OCI-LY7 (cell line): Measurements from ENCODE around the gene KCNIP4. TPM values are rescaled to one million over a fixed set of nuclear protein-coding genes. Genes with fewer than 3 reads are reported as not detected.

Experiments used
- BruUV-seq: library from RNA; stranded (reverse); fragments of 400-500 nt; replicated peaks from 2 replicates; lab custom pipeline; 2021; lab: Mats Ljungman, UMichigan
- CTCF ChIA-PET: fragments of 300-600 bp; sonication (Branson Sonifier 250); formaldehyde crosslinking; loops from one replicate; lab custom pipeline; 2022; ENCODE audit warnings: antibody characterized with exemption; ENCODE audit not compliant: unreplicated experiment; lab: Charles Lee
- POLR2A ChIA-PET: fragments of 300-600 bp; sonication (Branson Sonifier 250); formaldehyde crosslinking; loops from one replicate; lab custom pipeline; 2022; ENCODE audit warnings: antibody characterized with exemption; lab: Charles Lee
- DNase-seq: peaks from one replicate; pipeline ENCODE4 v3.0.0-alpha.2; 2015; ENCODE audit warnings: low spot score
- H2AFZ ChIP-seq: fragments of 200-600 bp; sonication (generic), shearing (Covaris generic); 2 replicates; pipeline ENCODE4 v1.6.1; 2014; ENCODE audit warnings: mild to moderate bottlenecking, antibody characterized with exemption, low read length, moderate library complexity
- H3K27ac ChIP-seq: fragments of 200-600 bp; sonication (generic); 2 replicates; pipeline ENCODE4 v1.5.1; 2014; ENCODE audit warnings: mixed run types, low read depth, mild to moderate bottlenecking, moderate library complexity, low read length, inconsistent platforms; ENCODE audit not compliant: poor library complexity, severe bottlenecking
- H3K36me3 ChIP-seq: fragments of 200-600 bp; sonication (generic); 2 replicates; pipeline ENCODE4 v1.6.1; 2014; ENCODE audit warnings: mild to moderate bottlenecking, antibody characterized with exemption, low read length, moderate library complexity, mixed read lengths; ENCODE audit not compliant: insufficient read depth
- H3K4me1 ChIP-seq: fragments of 200-600 bp; sonication (generic); 2 replicates; pipeline ENCODE4 v1.5.1; 2014; ENCODE audit warnings: mild to moderate bottlenecking, low read length; ENCODE audit not compliant: insufficient read depth, poor library complexity, severe bottlenecking
- H3K4me2 ChIP-seq: fragments of 200-600 bp; sonication (generic); 2 replicates; pipeline ENCODE4 v1.6.1; 2014; ENCODE audit warnings: mild to moderate bottlenecking, low read length
- H3K4me3 ChIP-seq: fragments of 200-600 bp; sonication (generic); 2 replicates; pipeline ENCODE4 v1.5.1; 2014; ENCODE audit warnings: mild to moderate bottlenecking, low read depth, low read length; ENCODE audit not compliant: poor library complexity, severe bottlenecking
- H3K79me2 ChIP-seq: fragments of 200-600 bp; sonication (generic); 2 replicates; pipeline ENCODE4 v1.6.1; 2016; ENCODE audit warnings: low read depth, mild to moderate bottlenecking, low read length, moderate library complexity, mixed read lengths; ENCODE audit not compliant: insufficient read depth
- H3K9me2 ChIP-seq: fragments of 200-600 bp; sonication (generic); 2 replicates; pipeline ENCODE4 v1.6.1; 2016; ENCODE audit warnings: mild to moderate bottlenecking, low read length, mixed read lengths; ENCODE audit not compliant: insufficient read depth
- H3K9me3 ChIP-seq: fragments of 200-600 bp; sonication (generic); 2 replicates; pipeline ENCODE4 v1.6.1; 2014; ENCODE audit warnings: mild to moderate bottlenecking, mixed run types, low read length, mixed read lengths
- H4K20me1 ChIP-seq: fragments of 200-600 bp; sonication (generic); 2 replicates; pipeline ENCODE4 v1.6.1; 2014; ENCODE audit warnings: mild to moderate bottlenecking, antibody characterized with exemption, low read length, moderate library complexity, mixed read lengths; ENCODE audit not compliant: insufficient read depth
- CTCF ChIP-seq: fragments of 200-600 bp; sonication (generic); conservative IDR thresholded peaks from 2 replicates; pipeline ENCODE4 v1.5.1; 2014; ENCODE audit warnings: mild to moderate bottlenecking, antibody characterized with exemption, low read length, moderate library complexity, mixed read lengths
- EZH2phosphoT487 ChIP-seq: fragments of 200-600 bp; sonication (generic); IDR thresholded peaks from 2 replicates; pipeline ENCODE4 v1.6.1; 2018; ENCODE audit warnings: low read depth, borderline replicate concordance, mild to moderate bottlenecking, mixed run types, antibody characterized with exemption, low read length, moderate library complexity, mixed read lengths
- intact Hi-C: fragments of 100-400 bp; cut with micrococcal nuclease; formaldehyde crosslinking; loops from one replicate; pipeline ENCODE4 v1.10.0; 2022; ENCODE audit not compliant: unreplicated experiment
- total RNA-seq, 2 experiments: library from RNA; depleted of rRNA in 1 of 2; stranded (reverse); fragments of >200 nt in 1 of 2; shearing (Covaris generic) in 1 of 2; gene quantifications; 2 replicates each; pipeline ENCODE4 v1.2.3, GENCODE V29; 2014 to 2022

KCNIP4 gene
- total RNA-seq, 2 experiments from 2014 or later, result not detected

GRCh38 chr4:21083413-21083812, 865.2 kb downstream of the KCNIP4 start:
- TF ChIP-seq CTCF (no peak), EZH2phosphoT487 (no peak)
- no peak overlapping the region for H2AFZ ChIP-seq
- no peak overlapping the region for H3K4me3 ChIP-seq
- intact Hi-C loops, result no loop called here
- H3K79me2 ChIP-seq, result no peaks in the 10 kb centered on the region
- no peaks in the 10 kb centered on the region for H3K9me2 ChIP-seq
- no peaks in the 10 kb centered on the region for H3K36me3 ChIP-seq
- no peaks in the 10 kb centered on the region for H3K4me1 ChIP-seq
- CTCF ChIA-PET, result no interaction called here
- no peak overlapping the region for H3K27ac ChIP-seq
- no peaks in the 10 kb centered on the region for H3K9me3 ChIP-seq
- DNase-seq, result no peak
- BruUV-seq, result no TSS peak
- no peaks in the 10 kb centered on the region for H4K20me1 ChIP-seq
- POLR2A ChIA-PET, result no interaction called here
- H3K4me2 ChIP-seq, result no peak overlapping the region

GRCh38 chr4:21077967-21078366, 870.6 kb downstream of the KCNIP4 start:
- Histone ChIP-seq H3K9me2 (no peaks in the 10 kb centered on the region), H3K9me3 (no peaks in the 10 kb centered on the region), H3K79me2 (no peaks in the 10 kb centered on the region), H2AFZ (no peak overlapping the region), H3K4me1 (no peaks in the 10 kb centered on the region), H3K36me3 (no peaks in the 10 kb centered on the region), H3K4me3 (no peak overlapping the region), H3K4me2 (no peak overlapping the region), H4K20me1 (no peaks in the 10 kb centered on the region), H3K27ac (no peak overlapping the region)
- CTCF ChIA-PET, result no interaction called here
- POLR2A ChIA-PET, result no interaction called here
- intact Hi-C loops, result no loop called here
- TF ChIP-seq CTCF, result no peak
- no peak for TF ChIP-seq EZH2phosphoT487
- DNase-seq, result no peak
- BruUV-seq, result no TSS peak

- TF ChIP-seq CTCF (no peak), EZH2phosphoT487 (no peak)
- DNase-seq, result no peak
- ChIA-PET CTCF (no interaction called here), POLR2A (no interaction called here)
- BruUV-seq, result no TSS peak
- no peaks in the 10 kb centered on the region for H4K20me1 ChIP-seq
- H3K4me1 ChIP-seq, result no peaks in the 10 kb centered on the region
- H3K4me3 ChIP-seq, result no peak overlapping the region
- no peaks in the 10 kb centered on the region for H3K79me2 ChIP-seq
- H3K9me3 ChIP-seq, result no peaks in the 10 kb centered on the region
- H3K9me2 ChIP-seq, result no peaks in the 10 kb centered on the region
- H3K4me2 ChIP-seq, result no peak overlapping the region
- H3K36me3 ChIP-seq, result no peaks in the 10 kb centered on the region
- H3K27ac ChIP-seq, result no peak overlapping the region
- intact Hi-C loops, result no loop called here
- H2AFZ ChIP-seq, result no peak overlapping the region
These were observed 881.2 kb downstream of the KCNIP4 start for GRCh38 chr4:21067351-21067750.
